Transverse colon (tissue), 4 donors: ENCODE measurements around the gene BORCS8.

ENCODE experiments used
- CTCF ChIP-seq, 5 experiments: fragments of 200-600 bp in 3 of 5; fragments of 450-650 bp in 2 of 5; sonication (generic) in 3 of 5; IDR thresholded peaks; 1 replicate in 2 of 5; 2 replicates in 3 of 5; pipeline ENCODE4 v1.5.1; 2016 to 2017; ENCODE audit warnings: antibody characterized with exemption in 5 of 5, inconsistent platforms in 3 of 5, mild to moderate bottlenecking in 2 of 5, moderate library complexity in 1 of 5
- EP300 ChIP-seq: sonication (generic); formaldehyde crosslinking; IDR thresholded peaks from one replicate; pipeline ENCODE4 v1.6.1; 2017; ENCODE audit warnings: antibody characterized with exemption, low read depth
- POLR2A ChIP-seq: fragments of 450-650 bp; IDR thresholded peaks from one replicate; pipeline ENCODE4 v1.6.1; 2016; ENCODE audit warnings: antibody characterized with exemption, mild to moderate bottlenecking, moderate library complexity
- POLR2AphosphoS5 ChIP-seq, 3 donors: sonication (generic); formaldehyde crosslinking; IDR thresholded peaks; one replicate each; pipeline ENCODE4 v1.6.1; 2016; ENCODE audit warnings: antibody characterized with exemption in 3 of 3

DNA sequence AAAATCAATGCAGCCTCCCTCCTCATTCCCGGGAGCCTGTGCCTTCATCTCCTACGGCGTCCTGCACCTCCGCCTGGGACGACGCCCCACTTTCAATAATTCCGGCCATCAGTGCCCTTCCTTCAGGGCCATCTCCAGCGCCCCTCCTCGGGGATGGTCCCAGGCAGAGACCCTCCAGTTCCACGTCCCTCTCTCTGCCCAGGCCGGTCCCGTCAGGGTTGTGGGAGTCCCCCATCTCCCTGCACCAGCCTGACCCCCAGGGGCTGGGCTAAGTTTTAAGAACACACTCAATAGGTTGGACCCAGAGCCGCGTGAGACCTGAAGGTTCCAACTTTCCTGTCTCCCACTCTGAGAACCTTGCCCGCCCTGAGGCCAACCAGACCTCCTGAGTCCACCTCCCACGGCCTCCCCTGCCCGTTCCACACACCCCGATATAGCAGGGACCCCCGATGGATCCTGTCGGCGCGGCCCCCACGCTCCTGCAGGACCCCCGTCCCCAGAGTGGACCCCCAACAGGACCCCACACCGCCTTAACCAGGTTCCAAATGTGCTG, 54.3 kb downstream of the BORCS8 start:
- TF ChIP-seq CTCF (IDR thresholded peaks at IDR 0.05) = no peak
- TF ChIP-seq POLR2AphosphoS5 (IDR thresholded peaks at IDR 0.05) = no peak
- no peak for TF ChIP-seq EP300
- no peak for TF ChIP-seq POLR2A
